ENCODE data around the gene ARIH2.

ARIH2 gene

DNA sequence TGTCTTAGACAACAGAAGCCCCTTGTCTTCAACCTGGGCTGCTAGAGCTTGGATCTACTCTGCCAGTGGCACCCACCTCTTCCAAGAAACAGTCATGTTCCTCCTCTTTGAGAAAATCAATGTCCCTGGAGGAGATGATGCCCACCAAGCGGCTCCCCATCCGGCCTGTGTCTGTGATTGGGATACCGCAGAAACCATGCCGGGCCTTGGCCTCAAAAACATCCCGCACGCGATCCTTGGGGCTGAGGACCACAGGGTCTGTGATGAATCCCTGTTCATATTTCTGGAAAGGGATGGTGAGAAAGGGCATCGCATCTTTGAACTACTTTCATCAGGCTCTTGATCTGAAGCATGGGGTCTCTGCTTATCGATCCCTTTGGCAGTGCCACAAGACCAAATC lies 109.0 kb downstream of the ARIH2 start:
- TF ChIP-seq, protein P1, sequence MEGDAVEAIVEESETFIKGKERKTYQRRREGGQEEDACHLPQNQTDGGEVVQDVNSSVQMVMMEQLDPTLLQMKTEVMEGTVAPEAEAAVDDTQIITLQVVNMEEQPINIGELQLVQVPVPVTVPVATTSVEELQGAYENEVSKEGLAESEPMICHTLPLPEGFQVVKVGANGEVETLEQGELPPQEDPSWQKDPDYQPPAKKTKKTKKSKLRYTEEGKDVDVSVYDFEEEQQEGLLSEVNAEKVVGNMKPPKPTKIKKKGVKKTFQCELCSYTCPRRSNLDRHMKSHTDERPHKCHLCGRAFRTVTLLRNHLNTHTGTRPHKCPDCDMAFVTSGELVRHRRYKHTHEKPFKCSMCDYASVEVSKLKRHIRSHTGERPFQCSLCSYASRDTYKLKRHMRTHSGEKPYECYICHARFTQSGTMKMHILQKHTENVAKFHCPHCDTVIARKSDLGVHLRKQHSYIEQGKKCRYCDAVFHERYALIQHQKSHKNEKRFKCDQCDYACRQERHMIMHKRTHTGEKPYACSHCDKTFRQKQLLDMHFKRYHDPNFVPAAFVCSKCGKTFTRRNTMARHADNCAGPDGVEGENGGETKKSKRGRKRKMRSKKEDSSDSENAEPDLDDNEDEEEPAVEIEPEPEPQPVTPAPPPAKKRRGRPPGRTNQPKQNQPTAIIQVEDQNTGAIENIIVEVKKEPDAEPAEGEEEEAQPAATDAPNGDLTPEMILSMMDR (IDR thresholded peaks at IDR 0.05; ENCODE audit: insufficient read depth, low read length, missing control alignments): no peak
- H3K4me3 ChIP-seq (ENCODE audit: low read depth, low read length): 0 out of 2 replicates have a peak overlapping the region, but pooled peaks have one; percentile 3
- no peak for DNase-seq (ENCODE audit: low read depth, low spot score)
- POLR2A ChIA-PET: interaction anchor here (0.9 to 3.1 kb wide), 2 partner anchors 20 to 39 kb away, joined by 3 to 19 read pairs; partner anchors contain the start of gene WDR6
- CTCF ChIA-PET: interaction anchor here (1.7 kb wide), 1 partner anchor 40 kb away, joined by 6 read pairs; no protein-coding TSS in a partner anchor

DNA sequence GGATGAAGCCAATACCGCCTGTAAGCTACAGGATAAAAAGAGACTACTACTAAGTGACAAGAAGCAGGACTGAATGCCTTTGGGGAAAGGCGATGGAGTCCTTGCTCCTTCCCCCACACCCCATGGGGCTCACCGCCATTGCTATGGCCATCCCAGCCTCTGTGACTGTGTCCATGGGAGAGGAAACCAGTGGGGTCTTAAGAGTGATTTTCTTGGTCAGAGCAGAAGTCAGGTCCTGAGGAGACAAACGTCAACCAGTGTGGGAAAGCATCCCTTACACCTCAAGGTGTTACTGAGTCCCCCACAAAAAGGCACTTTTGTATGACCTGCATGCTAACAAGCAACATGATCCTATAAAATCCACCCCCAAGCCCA lies 109.6 kb downstream of the ARIH2 start:
- POLR2A ChIA-PET: interaction anchor here (0.9 to 1.9 kb wide), 4 partner anchors 7 to 65 kb away, joined by 3 to 25 read pairs (median 14); partner anchors contain the start of gene QRICH1
- peak overlapping the region; percentile 90 for H3K4me3 ChIP-seq (ENCODE audit: low read depth, low read length)
- CTCF ChIA-PET: interaction anchor here (1.3 to 1.7 kb wide), 2 partner anchors 41 to 142 kb away, joined by 3 to 6 read pairs; no protein-coding TSS in a partner anchor
- DNase-seq (ENCODE audit: low read depth, low spot score): no peak
- TF ChIP-seq, protein P1 (IDR thresholded peaks at IDR 0.05; ENCODE audit: insufficient read depth, low read length, missing control alignments): no peak

DNA sequence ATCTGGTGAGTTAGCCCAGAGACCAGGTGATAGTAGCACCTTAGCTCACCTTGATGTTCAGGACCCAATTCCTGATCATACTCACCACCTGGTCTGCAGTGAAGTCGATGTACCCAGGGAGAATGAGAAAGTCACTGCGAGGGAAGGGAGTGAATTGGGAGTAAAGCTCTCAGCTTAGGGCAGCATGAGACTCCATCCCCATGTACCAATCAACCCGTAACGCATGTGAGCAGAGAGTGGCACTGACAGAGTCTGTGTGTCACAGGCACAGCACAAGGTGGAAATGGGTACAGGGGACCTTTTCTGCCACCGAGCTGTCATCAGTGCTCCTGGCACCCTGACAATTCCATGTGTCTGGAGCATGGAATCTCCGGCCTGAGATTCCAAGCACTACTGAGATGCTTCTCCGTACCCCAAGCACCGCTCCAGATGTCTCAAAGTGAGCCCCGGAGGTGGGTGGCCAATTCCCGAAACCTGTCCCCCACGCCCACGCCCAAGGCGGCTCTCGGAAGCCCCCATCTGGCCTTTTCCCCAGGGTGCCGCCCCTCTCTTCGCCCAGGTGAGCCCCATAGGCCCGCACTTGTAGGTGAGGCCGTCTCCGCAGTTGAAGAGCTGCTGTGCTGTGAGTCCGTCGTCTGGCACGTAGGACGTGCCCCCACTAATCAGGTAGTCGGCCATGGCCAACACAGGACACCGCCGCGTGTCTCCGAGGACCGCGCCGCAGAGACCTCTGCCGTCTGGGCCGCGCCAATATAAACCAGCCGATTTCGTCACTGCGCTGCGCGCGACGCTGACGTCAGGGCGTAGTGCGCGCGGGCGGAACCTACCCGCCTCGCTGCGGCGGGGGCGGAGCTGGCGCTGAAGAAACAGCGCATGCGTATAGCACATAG lies 110.3 kb downstream of the ARIH2 start, which contains the start of gene IMPDH2:
Gene IMPDH2, minus strand, starts transcription at position 726 of the 890 bp plus-strand sequence. Its CDS starts 48 bp downstream, at position 678.
- TF ChIP-seq, protein P1 (IDR thresholded peaks at IDR 0.05; ENCODE audit: insufficient read depth, low read length, missing control alignments): peak; percentile 14
- DNase-seq (ENCODE audit: low read depth, low spot score): no peak
- H3K4me3 ChIP-seq (ENCODE audit: low read depth, low read length): peak within 1 kb of the TSS; percentile 90
- ChIA-PET POLR2A (interaction anchor here (0.6 to 1.9 kb wide), 16 partner anchors 8 to 344 kb away, joined by 3 to 25 read pairs (median 6); partner anchors contain the start of genes DALRD3, LAMB2, P4HTM and QRICH1), CTCF (interaction anchor here (0.6 to 1.7 kb wide), 5 partner anchors 13 to 142 kb away, joined by 3 to 6 read pairs (median 3); partner anchors contain the start of gene WDR6)

DNA sequence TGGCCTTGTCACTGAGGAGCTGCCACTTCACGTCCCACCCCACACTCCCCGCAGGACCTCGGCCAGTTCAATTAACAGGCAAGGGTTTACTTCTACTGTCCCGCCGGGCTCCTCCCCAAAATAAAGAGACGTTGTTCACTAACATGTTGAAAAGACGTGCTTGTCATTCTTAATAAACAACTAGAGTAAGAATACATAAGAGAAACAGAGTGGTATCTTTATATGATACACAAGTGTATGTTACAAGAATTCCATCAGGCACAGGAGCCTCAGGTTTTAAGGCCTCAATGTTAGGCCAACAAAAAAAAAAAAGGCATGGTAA lies 110.9 kb downstream of the ARIH2 start:
- TF ChIP-seq, protein P1 (IDR thresholded peaks at IDR 0.05; ENCODE audit: insufficient read depth, low read length, missing control alignments): no peak
- H3K4me3 ChIP-seq (ENCODE audit: low read depth, low read length): no peak overlapping the region
- POLR2A ChIA-PET: interaction anchor here (0.6 to 1.9 kb wide), 14 partner anchors 9 to 345 kb away, joined by 3 to 25 read pairs (median 6); partner anchors contain the start of genes DALRD3, LAMB2, P4HTM and QRICH1
- CTCF ChIA-PET: interaction anchor here (0.6 to 1.3 kb wide), 4 partner anchors 14 to 141 kb away, joined by 3 read pairs; partner anchors contain the start of gene WDR6
- DNase-seq (ENCODE audit: low read depth, low spot score): no peak

DNA sequence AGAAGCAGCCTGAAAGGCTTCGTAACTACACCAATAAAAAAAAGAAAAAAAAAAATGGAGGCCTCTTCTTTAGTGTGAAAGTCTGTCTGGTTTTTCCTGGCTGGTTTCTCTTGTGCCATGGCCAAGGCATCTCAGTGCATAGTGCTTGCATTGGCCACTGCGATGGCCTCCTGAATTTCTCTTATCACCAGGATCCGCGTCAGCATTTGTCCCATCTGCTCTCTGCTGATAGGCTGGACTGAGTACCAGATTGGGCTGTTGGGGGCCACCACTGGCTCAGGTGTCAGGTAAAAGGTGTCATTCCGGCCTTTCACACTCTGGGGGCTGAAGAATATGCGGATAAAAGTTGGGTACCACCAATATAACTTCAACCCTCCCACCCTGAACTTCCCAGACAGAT lies 111.7 kb downstream of the ARIH2 start:
- H3K4me3 ChIP-seq (ENCODE audit: low read depth, low read length): no peak overlapping the region
- CTCF ChIA-PET: interaction anchor here (2.4 kb wide), 1 partner anchor 8 kb away, joined by 24 read pairs; the partner anchor contains the start of gene NDUFAF3
- TF ChIP-seq, protein P1 (IDR thresholded peaks at IDR 0.05; ENCODE audit: insufficient read depth, low read length, missing control alignments): no peak
- DNase-seq (ENCODE audit: low read depth, low spot score): no peak
- POLR2A ChIA-PET: interaction anchor here (0.7 to 2.5 kb wide), 2 partner anchors 9 to 62 kb away, joined by 4 to 9 read pairs; partner anchors contain the start of gene NDUFAF3

Data from AG04449 (cell line).